ENCODE data around the gene CTF1.

DNA sequence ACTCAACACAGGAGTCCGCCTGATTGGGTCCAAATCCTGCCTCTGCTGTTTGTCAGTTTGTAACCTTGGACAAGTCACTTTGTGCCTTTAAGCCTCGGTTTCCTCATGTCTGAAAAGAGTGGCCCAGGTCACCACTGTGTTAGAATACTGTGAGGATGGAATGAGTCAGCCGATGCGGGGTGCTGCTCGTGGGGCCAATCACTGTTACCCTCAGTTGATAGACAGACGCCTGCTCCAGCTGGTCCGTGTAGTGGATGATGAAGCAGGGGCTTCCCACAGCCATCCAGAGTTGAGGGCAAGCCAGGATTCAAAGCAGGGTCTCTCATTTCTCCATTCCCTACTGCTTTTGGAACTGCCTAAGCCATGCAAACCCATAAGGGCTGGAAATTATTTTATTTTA lies 32.8 kb downstream of the CTF1 start:
- TF ChIP-seq, protein P1, sequence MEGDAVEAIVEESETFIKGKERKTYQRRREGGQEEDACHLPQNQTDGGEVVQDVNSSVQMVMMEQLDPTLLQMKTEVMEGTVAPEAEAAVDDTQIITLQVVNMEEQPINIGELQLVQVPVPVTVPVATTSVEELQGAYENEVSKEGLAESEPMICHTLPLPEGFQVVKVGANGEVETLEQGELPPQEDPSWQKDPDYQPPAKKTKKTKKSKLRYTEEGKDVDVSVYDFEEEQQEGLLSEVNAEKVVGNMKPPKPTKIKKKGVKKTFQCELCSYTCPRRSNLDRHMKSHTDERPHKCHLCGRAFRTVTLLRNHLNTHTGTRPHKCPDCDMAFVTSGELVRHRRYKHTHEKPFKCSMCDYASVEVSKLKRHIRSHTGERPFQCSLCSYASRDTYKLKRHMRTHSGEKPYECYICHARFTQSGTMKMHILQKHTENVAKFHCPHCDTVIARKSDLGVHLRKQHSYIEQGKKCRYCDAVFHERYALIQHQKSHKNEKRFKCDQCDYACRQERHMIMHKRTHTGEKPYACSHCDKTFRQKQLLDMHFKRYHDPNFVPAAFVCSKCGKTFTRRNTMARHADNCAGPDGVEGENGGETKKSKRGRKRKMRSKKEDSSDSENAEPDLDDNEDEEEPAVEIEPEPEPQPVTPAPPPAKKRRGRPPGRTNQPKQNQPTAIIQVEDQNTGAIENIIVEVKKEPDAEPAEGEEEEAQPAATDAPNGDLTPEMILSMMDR (IDR thresholded peaks at IDR 0.05), result no peak
- TF ChIP-seq, protein P2, sequence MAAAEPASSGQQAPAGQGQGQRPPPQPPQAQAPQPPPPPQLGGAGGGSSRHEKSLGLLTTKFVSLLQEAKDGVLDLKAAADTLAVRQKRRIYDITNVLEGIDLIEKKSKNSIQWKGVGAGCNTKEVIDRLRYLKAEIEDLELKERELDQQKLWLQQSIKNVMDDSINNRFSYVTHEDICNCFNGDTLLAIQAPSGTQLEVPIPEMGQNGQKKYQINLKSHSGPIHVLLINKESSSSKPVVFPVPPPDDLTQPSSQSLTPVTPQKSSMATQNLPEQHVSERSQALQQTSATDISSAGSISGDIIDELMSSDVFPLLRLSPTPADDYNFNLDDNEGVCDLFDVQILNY (CRISPR knock-in tag; IDR thresholded peaks at IDR 0.05), result no peak
- TF ChIP-seq, protein P3, sequence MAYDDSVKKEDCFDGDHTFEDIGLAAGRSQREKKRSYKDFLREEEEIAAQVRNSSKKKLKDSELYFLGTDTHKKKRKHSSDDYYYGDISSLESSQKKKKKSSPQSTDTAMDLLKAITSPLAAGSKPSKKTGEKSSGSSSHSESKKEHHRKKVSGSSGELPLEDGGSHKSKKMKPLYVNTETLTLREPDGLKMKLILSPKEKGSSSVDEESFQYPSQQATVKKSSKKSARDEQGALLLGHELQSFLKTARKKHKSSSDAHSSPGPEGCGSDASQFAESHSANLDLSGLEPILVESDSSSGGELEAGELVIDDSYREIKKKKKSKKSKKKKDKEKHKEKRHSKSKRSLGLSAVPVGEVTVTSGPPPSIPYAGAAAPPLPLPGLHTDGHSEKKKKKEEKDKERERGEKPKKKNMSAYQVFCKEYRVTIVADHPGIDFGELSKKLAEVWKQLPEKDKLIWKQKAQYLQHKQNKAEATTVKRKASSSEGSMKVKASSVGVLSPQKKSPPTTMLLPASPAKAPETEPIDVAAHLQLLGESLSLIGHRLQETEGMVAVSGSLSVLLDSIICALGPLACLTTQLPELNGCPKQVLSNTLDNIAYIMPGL (CRISPR knock-in tag; IDR thresholded peaks at IDR 0.05), result no peak
- TF ChIP-seq ESRRA (CRISPR knock-in tag; IDR thresholded peaks at IDR 0.05; ENCODE audit: borderline replicate concordance) (no peak), KAT7 (CRISPR knock-in tag; IDR thresholded peaks at IDR 0.05; ENCODE audit: borderline replicate concordance) (no peak), TP53 (CRISPR knock-in tag; IDR thresholded peaks at IDR 0.05) (no peak)
